Keratinocyte (primary cell): Measurements from ENCODE around the gene AARSD1. TPM values are rescaled to one million over a fixed set of nuclear protein-coding genes. Genes with fewer than 3 reads are reported as not detected.

ENCODE experiments used
- DNase-seq: peaks from one replicate; pipeline ENCODE4 v3.0.0-alpha.2; 2011; ENCODE audit warnings: low read depth, missing footprints, low spot score
- FAIRE-seq: peaks from 2 replicates; lab custom pipeline; 2011; peaks lifted over from hg19 to GRCh38; lab: Jason Lieb, UNC
- H2AFZ ChIP-seq: 2 replicates; pipeline ENCODE4 v1.6.0; 2012; ENCODE audit warnings: low read length, control low read depth, inconsistent platforms; ENCODE audit not compliant: control insufficient read depth
- H3K27ac ChIP-seq: 2 replicates; pipeline ENCODE4 v1.5.1; 2011; ENCODE audit warnings: low read length; ENCODE audit not compliant: control insufficient read depth, insufficient read depth
- H3K27me3 ChIP-seq: 3 replicates; pipeline ENCODE4 v1.6.0; 2011; ENCODE audit warnings: low read length; ENCODE audit not compliant: control insufficient read depth, insufficient read depth; ENCODE audit errors: extremely low read depth
- H3K36me3 ChIP-seq, 2 experiments: 2 replicates in 1 of 2; 3 replicates in 1 of 2; pipeline ENCODE4 v1.5.1; 2011; ENCODE audit warnings: low read length in 2 of 2, mild to moderate bottlenecking in 1 of 2; ENCODE audit not compliant: control insufficient read depth in 2 of 2, insufficient read depth in 2 of 2; ENCODE audit errors: extremely low read depth in 1 of 2
- H3K4me1 ChIP-seq: 3 replicates; pipeline ENCODE4 v1.5.1; 2011; ENCODE audit warnings: low read length; ENCODE audit not compliant: control insufficient read depth, insufficient read depth; ENCODE audit errors: extremely low read depth
- H3K4me2 ChIP-seq: 3 replicates; pipeline ENCODE4 v1.6.0; 2011; ENCODE audit warnings: low read depth, low read length; ENCODE audit not compliant: control insufficient read depth, insufficient read depth; ENCODE audit errors: extremely low read depth
- H3K4me3 ChIP-seq, 3 experiments: fragments of 200-600 bp in 1 of 3; sonication (generic) in 1 of 3; 2 replicates in 2 of 3; 3 replicates in 1 of 3; pipeline ENCODE4 v1.5.1; 2011 to 2016; ENCODE audit warnings: low read length in 3 of 3, mild to moderate bottlenecking in 3 of 3, control low read depth in 2 of 3, inconsistent platforms in 1 of 3, low read depth in 1 of 3, mixed read lengths in 1 of 3, mixed run types in 1 of 3, moderate library complexity in 1 of 3; ENCODE audit not compliant: control insufficient read depth in 2 of 3, insufficient read depth in 2 of 3; ENCODE audit errors: extremely low read depth in 1 of 3
- H3K79me2 ChIP-seq: 2 replicates; pipeline ENCODE4 v1.6.0; 2012; ENCODE audit warnings: low read length; ENCODE audit not compliant: control insufficient read depth, insufficient read depth
- H3K9ac ChIP-seq: 3 replicates; pipeline ENCODE4 v1.6.0; 2011; ENCODE audit warnings: low read length; ENCODE audit not compliant: control insufficient read depth, insufficient read depth; ENCODE audit errors: extremely low read depth
- H3K9me1 ChIP-seq: 3 replicates; pipeline ENCODE4 v1.6.0; 2011; ENCODE audit warnings: low read length; ENCODE audit not compliant: control insufficient read depth, insufficient read depth; ENCODE audit errors: extremely low read depth
- H3K9me3 ChIP-seq: 2 replicates; pipeline ENCODE4 v1.5.1; 2012; ENCODE audit warnings: low read depth, low read length; ENCODE audit not compliant: control insufficient read depth
- H4K20me1 ChIP-seq: 3 replicates; pipeline ENCODE4 v1.6.0; 2011; ENCODE audit warnings: low read length; ENCODE audit not compliant: control insufficient read depth, insufficient read depth; ENCODE audit errors: extremely low read depth
- EZH2 ChIP-seq: IDR thresholded peaks from one replicate; pipeline ENCODE4 v1.6.1; 2012; ENCODE audit warnings: inconsistent platforms, mild to moderate bottlenecking, low read length, moderate library complexity
- dilution Hi-C: fragments of 300-500 bp; cut with MboI; formaldehyde crosslinking; loops from one replicate; pipeline ENCODE4 v1.7.0; 2020; ENCODE audit warnings: low sequenced_read_pairs; ENCODE audit not compliant: extremely low pct_ligation_motif_present
- polyA plus RNA-seq, 5 experiments: library from polyadenylated mRNA; depleted of rRNA in 3 of 5; stranded (reverse) in 3 of 5; stranded (forward) in 1 of 5; unstranded in 1 of 5; fragments of >200 nt; gene quantifications; 1 replicate in 1 of 5; 2 replicates in 3 of 5; 3 replicates in 1 of 5; pipeline versions ENCODE4 v1.2.1 to v1.2.3, GENCODE V29; 2011 to 2012; ENCODE audit warnings: missing spikeins in 2 of 5, low read depth in 1 of 5, low replicate concordance in 1 of 5
- TF ChIP-seq, protein P1 (sequence below), 3 experiments: IDR thresholded peaks in 1 of 3; conservative IDR thresholded peaks in 1 of 3; optimal IDR thresholded peaks in 1 of 3; 2 replicates in 2 of 3; 3 replicates in 1 of 3; pipeline versions ENCODE3 to v1.5.1; 2011; ENCODE audit warnings: low read length in 3 of 3, mild to moderate bottlenecking in 3 of 3, moderate library complexity in 2 of 3, control low read depth in 1 of 3, inconsistent platforms in 1 of 3; ENCODE audit not compliant: insufficient read depth in 2 of 3; ENCODE audit errors: extremely low read depth in 1 of 3

Gene AARSD1
- polyA plus RNA-seq, 1 donor (not counting 4 experiments of a cell fraction or from before 2014, with no cell fraction given): 49.3 TPM

DNA sequence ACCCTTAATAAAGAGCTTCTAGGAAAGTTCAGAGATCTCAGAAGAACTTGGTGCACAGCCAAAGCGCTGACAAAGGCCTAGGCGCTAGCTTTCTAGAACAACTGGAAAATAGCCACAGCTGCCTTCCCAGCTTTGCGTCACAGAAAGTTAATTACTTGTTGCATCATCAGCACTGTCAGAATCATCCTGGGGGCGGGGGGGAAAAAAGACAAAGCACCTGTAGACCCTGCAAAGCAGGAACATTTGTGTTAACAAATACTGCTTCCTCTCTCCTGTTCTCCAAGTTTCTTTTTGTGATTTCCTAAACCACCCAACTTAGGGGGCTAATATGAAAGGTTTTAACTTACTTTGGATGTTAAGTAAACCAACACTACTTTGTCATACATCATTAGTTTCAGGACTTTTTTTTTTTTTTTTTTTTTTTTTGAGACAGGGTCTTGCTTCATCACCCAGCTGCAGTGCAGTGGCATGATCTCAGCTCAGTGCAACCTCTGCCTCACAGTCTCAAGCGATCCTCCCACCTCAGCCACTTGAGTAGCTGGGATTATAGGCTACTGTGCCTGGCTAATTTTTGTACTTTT, 4.8 kb upstream of the AARSD1 start:
- Histone ChIP-seq H3K4me1 (no peaks in the 10 kb centered on the region), H2AFZ (no peak overlapping the region), H3K27me3 (no peaks in the 10 kb centered on the region), H3K4me3 (no peak overlapping the region), H4K20me1 (no peaks in the 10 kb centered on the region), H3K9me3 (no peaks in the 10 kb centered on the region), H3K79me2 (peaks cover 3% of the 10 kb centered on the region), H3K9ac (no peak overlapping the region), H3K9me1 (no peaks in the 10 kb centered on the region), H3K27ac (no peak overlapping the region), H3K36me3 (no peaks in the 10 kb centered on the region), H3K4me2 (no peak overlapping the region)
- dilution Hi-C loops: no loop called here
- FAIRE-seq (no peak), DNase-seq (no peak)
- TF ChIP-seq, protein P1, sequence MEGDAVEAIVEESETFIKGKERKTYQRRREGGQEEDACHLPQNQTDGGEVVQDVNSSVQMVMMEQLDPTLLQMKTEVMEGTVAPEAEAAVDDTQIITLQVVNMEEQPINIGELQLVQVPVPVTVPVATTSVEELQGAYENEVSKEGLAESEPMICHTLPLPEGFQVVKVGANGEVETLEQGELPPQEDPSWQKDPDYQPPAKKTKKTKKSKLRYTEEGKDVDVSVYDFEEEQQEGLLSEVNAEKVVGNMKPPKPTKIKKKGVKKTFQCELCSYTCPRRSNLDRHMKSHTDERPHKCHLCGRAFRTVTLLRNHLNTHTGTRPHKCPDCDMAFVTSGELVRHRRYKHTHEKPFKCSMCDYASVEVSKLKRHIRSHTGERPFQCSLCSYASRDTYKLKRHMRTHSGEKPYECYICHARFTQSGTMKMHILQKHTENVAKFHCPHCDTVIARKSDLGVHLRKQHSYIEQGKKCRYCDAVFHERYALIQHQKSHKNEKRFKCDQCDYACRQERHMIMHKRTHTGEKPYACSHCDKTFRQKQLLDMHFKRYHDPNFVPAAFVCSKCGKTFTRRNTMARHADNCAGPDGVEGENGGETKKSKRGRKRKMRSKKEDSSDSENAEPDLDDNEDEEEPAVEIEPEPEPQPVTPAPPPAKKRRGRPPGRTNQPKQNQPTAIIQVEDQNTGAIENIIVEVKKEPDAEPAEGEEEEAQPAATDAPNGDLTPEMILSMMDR (optimal IDR thresholded peaks at IDR 0.05 in 1 of 3, IDR thresholded peaks at IDR 0.05 in 1 of 3, conservative IDR thresholded peaks at IDR 0.05 in 1 of 3; ENCODE audit: extremely low read depth in 1 of 3, insufficient read depth in 2 of 3, low read length in 3 of 3): no peak
- no peak for TF ChIP-seq EZH2

DNA sequence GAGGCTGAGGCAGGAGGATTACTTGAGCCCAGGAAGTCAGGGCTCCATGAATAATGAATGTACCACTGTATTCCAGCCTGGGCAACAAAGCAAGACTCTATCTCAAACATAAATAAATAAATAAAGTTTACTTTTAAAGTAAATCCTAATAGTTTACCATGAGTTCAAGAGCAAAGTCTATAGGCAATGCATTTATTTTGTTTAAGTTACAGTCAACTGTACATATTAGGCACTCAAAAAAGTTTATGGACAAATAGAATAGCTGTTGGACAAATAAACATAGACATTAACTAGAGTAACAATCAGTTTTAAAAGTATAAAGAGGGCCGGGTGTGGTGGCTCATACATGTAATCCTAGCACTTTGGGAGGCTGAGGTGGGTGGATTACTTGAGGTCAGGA, 3.7 kb upstream of the AARSD1 start:
- Histone ChIP-seq H4K20me1 (no peaks in the 10 kb centered on the region), H3K9me3 (no peaks in the 10 kb centered on the region), H2AFZ (no peak overlapping the region), H3K4me3 (no peak overlapping the region), H3K4me2 (no peak overlapping the region), H3K27ac (no peak overlapping the region), H3K79me2 (peaks cover 14% of the 10 kb centered on the region), H3K4me1 (peaks cover 5% of the 10 kb centered on the region), H3K27me3 (no peaks in the 10 kb centered on the region), H3K9me1 (no peaks in the 10 kb centered on the region), H3K9ac (no peak overlapping the region), H3K36me3 (no peaks in the 10 kb centered on the region)
- TF ChIP-seq, protein P1 (optimal IDR thresholded peaks at IDR 0.05 in 1 of 3, IDR thresholded peaks at IDR 0.05 in 1 of 3, conservative IDR thresholded peaks at IDR 0.05 in 1 of 3; ENCODE audit: extremely low read depth in 1 of 3, insufficient read depth in 2 of 3, low read length in 3 of 3): no peak
- no peak for TF ChIP-seq EZH2
- dilution Hi-C loops: no loop called here
- no peak for FAIRE-seq
- no peak for DNase-seq
